Measurements from ENCODE around the gene SDHC. TPM values are rescaled to one million over a fixed set of nuclear protein-coding genes. Genes with fewer than 3 reads are reported as not detected.

SDHC gene
- total and polyA plus RNA-seq, 8 donors = 18.2 to 91.4 (median 56.3) TPM

DNA sequence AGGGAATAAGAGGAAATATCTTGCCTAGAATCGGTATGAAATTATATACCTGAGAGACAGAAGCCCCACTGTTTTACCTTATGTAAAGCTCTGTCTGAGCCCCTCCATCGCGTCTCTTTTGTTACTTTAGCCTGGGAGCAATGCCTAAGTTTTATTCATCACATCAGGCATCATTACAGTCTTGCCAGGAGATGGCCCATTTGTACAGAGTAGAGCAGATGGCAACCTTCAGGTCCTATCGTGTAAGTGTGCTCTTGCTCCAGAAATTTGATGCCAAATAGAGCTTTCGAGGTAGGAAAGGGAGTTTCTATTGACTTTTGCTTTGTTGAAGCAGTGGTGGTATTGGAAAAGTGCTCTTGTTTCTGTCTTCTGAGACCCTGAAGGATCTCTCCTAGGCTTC lies 28.6 kb downstream of the SDHC start:
- no peak for FAIRE-seq
- no peaks in the 10 kb centered on the region for H3K9me3 ChIP-seq
- no peak overlapping the region for H3K27ac ChIP-seq
- peaks cover 0 to 26% (median 3%) of the 10 kb centered on the region in 3 donors for H3K36me3 ChIP-seq
- DNase-seq = no peak
- intact Hi-C loops (cut with DNase I) = no loop called here
- H3K4me3 ChIP-seq = no peak overlapping the region
- no peak for ATAC-seq
- 87 to 90% methylated on average over 5 of the region's 5 CpGs for WGBS, 2 donors
- H3K27me3 ChIP-seq = no peaks in the 10 kb centered on the region
- TF ChIP-seq, protein P1, sequence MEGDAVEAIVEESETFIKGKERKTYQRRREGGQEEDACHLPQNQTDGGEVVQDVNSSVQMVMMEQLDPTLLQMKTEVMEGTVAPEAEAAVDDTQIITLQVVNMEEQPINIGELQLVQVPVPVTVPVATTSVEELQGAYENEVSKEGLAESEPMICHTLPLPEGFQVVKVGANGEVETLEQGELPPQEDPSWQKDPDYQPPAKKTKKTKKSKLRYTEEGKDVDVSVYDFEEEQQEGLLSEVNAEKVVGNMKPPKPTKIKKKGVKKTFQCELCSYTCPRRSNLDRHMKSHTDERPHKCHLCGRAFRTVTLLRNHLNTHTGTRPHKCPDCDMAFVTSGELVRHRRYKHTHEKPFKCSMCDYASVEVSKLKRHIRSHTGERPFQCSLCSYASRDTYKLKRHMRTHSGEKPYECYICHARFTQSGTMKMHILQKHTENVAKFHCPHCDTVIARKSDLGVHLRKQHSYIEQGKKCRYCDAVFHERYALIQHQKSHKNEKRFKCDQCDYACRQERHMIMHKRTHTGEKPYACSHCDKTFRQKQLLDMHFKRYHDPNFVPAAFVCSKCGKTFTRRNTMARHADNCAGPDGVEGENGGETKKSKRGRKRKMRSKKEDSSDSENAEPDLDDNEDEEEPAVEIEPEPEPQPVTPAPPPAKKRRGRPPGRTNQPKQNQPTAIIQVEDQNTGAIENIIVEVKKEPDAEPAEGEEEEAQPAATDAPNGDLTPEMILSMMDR (IDR thresholded peaks at IDR 0.05) = no peak
- no peaks in the 10 kb centered on the region for H3K4me1 ChIP-seq

DNA sequence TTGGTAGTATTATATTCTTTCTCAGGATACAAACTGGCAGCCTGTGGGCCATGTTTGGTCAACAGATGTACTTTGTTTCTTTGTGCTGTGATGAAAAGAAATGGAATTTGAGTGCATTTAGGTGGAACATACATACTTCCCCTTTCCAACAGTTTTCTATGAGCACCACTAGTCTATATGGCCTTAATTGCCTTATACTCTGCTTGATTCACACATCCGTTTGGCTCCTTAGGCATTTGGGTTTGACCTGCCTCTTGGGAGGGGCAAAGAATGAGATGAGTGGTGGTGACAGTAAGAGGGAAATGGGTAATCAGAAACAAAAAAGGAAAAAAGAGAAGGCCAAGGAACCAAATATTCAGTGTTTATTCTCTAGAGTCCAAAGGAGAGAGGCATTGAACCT lies 36.5 kb downstream of the SDHC start:
- no peak overlapping the region for H3K4me3 ChIP-seq
- H3K9me3 ChIP-seq = no peaks in the 10 kb centered on the region
- no peak overlapping the region for H3K27ac ChIP-seq
- H3K36me3 ChIP-seq = peaks cover 0 to 3% (median 0%) of the 10 kb centered on the region in 3 donors
- DNase-seq (no peak), FAIRE-seq (no peak), ATAC-seq (no peak)
- H3K27me3 ChIP-seq = no peaks in the 10 kb centered on the region
- 91 to 94% methylated on average over 1 of the region's 1 CpG for WGBS, 2 donors
- no peaks in the 10 kb centered on the region for H3K4me1 ChIP-seq
- intact Hi-C loops (cut with DNase I) = no loop called here
- TF ChIP-seq, protein P1 (IDR thresholded peaks at IDR 0.05) = no peak

DNA sequence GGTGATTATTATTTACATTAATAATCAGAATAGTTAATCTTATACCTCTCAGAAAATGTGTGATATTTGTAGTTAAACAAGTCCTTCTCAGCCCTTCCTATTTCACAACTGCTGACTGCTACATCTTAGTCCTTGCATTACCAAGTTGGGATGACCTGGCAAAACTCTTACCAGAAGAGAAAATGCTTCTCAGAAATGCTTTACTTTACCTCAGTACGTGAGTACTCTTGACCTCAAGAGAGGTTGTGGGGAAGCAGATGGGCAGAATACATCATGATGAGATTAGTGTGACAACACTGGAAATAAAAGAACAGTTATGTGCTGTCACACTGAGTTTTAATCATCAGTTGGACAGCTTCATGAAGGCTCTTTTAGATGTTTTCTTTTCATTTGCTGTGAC lies 37.3 kb downstream of the SDHC start:
- no peaks in the 10 kb centered on the region for H3K9me3 ChIP-seq
- DNase-seq = no peak
- intact Hi-C loops (cut with DNase I) = no loop called here
- TF ChIP-seq, protein P1 (IDR thresholded peaks at IDR 0.05) = no peak
- no peaks in the 10 kb centered on the region for H3K27me3 ChIP-seq
- no peak for FAIRE-seq
- H3K4me1 ChIP-seq = no peaks in the 10 kb centered on the region
- H3K27ac ChIP-seq = no peak overlapping the region
- H3K4me3 ChIP-seq = no peak overlapping the region
- ATAC-seq = peak in 1 of 4 donors; percentile 44
- 52 to 60% methylated on average over 1 of the region's 1 CpG for WGBS, 2 donors
- peaks cover 0 to 3% (median 0%) of the 10 kb centered on the region in 3 donors for H3K36me3 ChIP-seq

DNA sequence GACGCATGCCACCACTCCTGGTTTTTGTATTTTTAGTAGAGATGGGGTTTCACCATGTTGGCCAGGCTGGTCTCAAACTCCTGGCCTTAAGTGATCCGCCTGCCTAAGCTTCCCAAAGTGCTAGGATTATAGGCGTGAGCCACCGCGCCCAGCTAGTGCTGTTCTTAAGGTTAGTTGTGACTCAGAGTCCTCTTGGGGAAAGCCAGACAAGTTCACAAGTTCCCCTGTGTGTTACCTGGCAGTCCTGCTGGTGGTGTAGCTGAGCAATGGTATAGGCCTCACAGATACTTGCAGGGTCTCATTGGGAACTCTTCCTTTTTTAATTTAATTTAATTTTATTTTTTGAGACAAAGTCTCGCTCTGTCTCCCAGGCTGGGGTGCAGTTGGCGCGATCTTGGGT lies 42.9 kb downstream of the SDHC start:
- H3K27me3 ChIP-seq = no peaks in the 10 kb centered on the region
- WGBS, 2 donors = 98 to 99% methylated on average over 8 of the region's 8 CpGs
- intact Hi-C loops (cut with DNase I) = no loop called here
- H3K9me3 ChIP-seq = no peaks in the 10 kb centered on the region
- no peak overlapping the region for H3K27ac ChIP-seq
- no peak for FAIRE-seq
- no peaks in the 10 kb centered on the region for H3K4me1 ChIP-seq
- H3K36me3 ChIP-seq = no peaks in the 10 kb centered on the region
- H3K4me3 ChIP-seq = no peak overlapping the region
- no peak for DNase-seq
- TF ChIP-seq, protein P1 (IDR thresholded peaks at IDR 0.05) = no peak
- no peak for ATAC-seq

DNA sequence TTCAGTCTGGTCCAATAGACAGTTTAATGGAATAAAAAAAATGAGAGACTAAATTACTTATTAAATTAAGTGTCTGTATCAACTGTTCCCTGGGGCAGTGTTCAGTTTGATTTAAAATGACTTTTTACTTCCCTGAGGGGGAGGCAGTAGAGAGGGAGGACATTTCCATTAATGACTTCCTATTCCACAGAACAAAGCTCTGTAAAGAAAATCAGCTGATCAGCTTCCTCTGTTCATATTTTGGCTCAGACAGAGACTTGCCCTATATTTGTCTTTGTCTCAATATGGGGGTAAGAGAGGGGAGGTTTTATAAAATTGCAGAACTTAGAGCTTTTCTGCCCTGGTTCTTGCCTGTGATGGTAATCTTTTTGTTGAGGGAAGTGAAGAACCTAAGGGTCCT lies 45.1 kb downstream of the SDHC start:
- ATAC-seq = peak in 3 of 4 donors; percentile 24 to 74 (median 71)
- no peak for DNase-seq
- TF ChIP-seq, protein P1 (IDR thresholded peaks at IDR 0.05) = no peak
- FAIRE-seq = no peak
- peak overlapping the region in 1 of 4 donors; percentile 20 for H3K27ac ChIP-seq
- no peaks in the 10 kb centered on the region for H3K9me3 ChIP-seq
- no peak overlapping the region for H3K4me3 ChIP-seq
- H3K4me1 ChIP-seq = no peaks in the 10 kb centered on the region
- intact Hi-C loops (cut with DNase I) = no loop called here
- H3K27me3 ChIP-seq = no peaks in the 10 kb centered on the region
- H3K36me3 ChIP-seq = no peaks in the 10 kb centered on the region
